Hepatocyte (in vitro differentiated cells): Measurements from ENCODE around the gene SCN11A.

Experiments
- CTCF ChIP-seq: fragments of 200-600 bp; sonication (generic); IDR thresholded peaks from 2 replicates; pipeline ENCODE4 v1.5.1; 2016; ENCODE audit warnings: antibody characterized with exemption, mild to moderate bottlenecking; ENCODE audit not compliant: poor library complexity
- EZH2 ChIP-seq: fragments of 200-600 bp; sonication (generic); IDR thresholded peaks from 2 replicates; pipeline ENCODE4 v1.6.1; 2016; ENCODE audit warnings: antibody characterized with exemption, mild to moderate bottlenecking, borderline replicate concordance

DNA sequence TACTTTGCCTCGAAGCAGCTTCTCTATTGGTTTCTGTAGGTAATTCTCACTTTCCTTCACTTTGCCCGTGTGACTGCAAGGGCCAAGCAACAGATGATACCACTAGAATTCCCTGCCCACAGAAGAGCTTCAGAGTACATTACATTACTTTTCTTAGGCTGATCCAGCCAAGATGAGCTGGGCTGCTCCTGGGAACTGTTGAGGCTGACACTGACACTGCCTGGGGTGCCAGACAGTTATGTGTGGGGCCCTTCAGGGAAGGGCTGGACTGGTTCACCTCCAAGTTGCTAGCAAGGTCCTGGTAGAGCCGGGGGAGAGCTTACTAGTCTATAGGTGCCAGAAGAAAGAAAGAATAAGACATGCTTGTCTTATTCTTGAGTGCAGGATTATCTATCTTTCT lies 36.7 kb upstream of the SCN11A start:
- TF ChIP-seq CTCF: no peak
- TF ChIP-seq EZH2: no peak
